GM10266 (cell line): ENCODE measurements around the gene TYW3.

Experiments
- DNase-seq: peaks from one replicate; pipeline ENCODE4 v3.0.0; 2012; ENCODE audit errors: extremely low spot score
- CTCF ChIP-seq: IDR thresholded peaks from 2 replicates; pipeline ENCODE4 v1.5.1; 2012; ENCODE audit warnings: mild to moderate bottlenecking, low read depth; ENCODE audit not compliant: control insufficient read depth, insufficient read depth; ENCODE audit errors: missing control alignments

Gene TYW3

GRCh38 chr1:74715236-74715502 is 17.8 kb upstream of the TYW3 start:
- no peak for DNase-seq
- TF ChIP-seq CTCF: no peak

GRCh38 chr1:74715806-74716205 is 17.1 kb upstream of the TYW3 start:
- no peak for DNase-seq
- no peak for TF ChIP-seq CTCF

- no peak for TF ChIP-seq CTCF
- no peak for DNase-seq
Measured at GRCh38 chr1:74716822-74717221, 16.1 kb upstream of the TYW3 start.

GRCh38 chr1:74717626-74718025 is 15.3 kb upstream of the TYW3 start:
- TF ChIP-seq CTCF: no peak
- DNase-seq: no peak

GRCh38 chr1:74726063-74726462 is 6.9 kb upstream of the TYW3 start:
- no peak for DNase-seq
- no peak for TF ChIP-seq CTCF

GRCh38 chr1:74728736-74729135 is 4.2 kb upstream of the TYW3 start:
- TF ChIP-seq CTCF: no peak
- no peak for DNase-seq

GRCh38 chr1:74729741-74730478 is 3.0 kb upstream of the TYW3 start:
- no peak for DNase-seq
- no peak for TF ChIP-seq CTCF
